Endodermal cell (in vitro differentiated cells): ENCODE measurements around the gene CDC42BPB. TPM values are rescaled to one million over a fixed set of nuclear protein-coding genes. Genes with fewer than 3 reads are reported as not detected.

Experiments
- DNase-seq: peaks from one replicate; pipeline ENCODE4 v3.0.0-alpha.2; 2017
- H3K27ac ChIP-seq: 2 replicates; pipeline ENCODE4 v1.5.1; 2013; ENCODE audit warnings: mild to moderate bottlenecking, low read depth, low read length, moderate library complexity
- H3K27me3 ChIP-seq: 2 replicates; pipeline ENCODE4 v1.6.1; 2013; ENCODE audit warnings: mild to moderate bottlenecking, low read length, moderate library complexity; ENCODE audit not compliant: insufficient read depth, control insufficient read depth, poor library complexity, severe bottlenecking
- H3K36me3 ChIP-seq: 2 replicates; pipeline ENCODE4 v1.7.0; 2013; ENCODE audit warnings: mild to moderate bottlenecking, low read length, moderate library complexity; ENCODE audit not compliant: control insufficient read depth, insufficient read depth
- H3K4me1 ChIP-seq: one replicate; pipeline ENCODE4 v1.7.0; 2013; ENCODE audit warnings: low read length; ENCODE audit not compliant: control insufficient read depth, insufficient read depth
- H3K4me3 ChIP-seq: 2 replicates; pipeline ENCODE4 v1.5.1; 2013; ENCODE audit warnings: mild to moderate bottlenecking, low read length, moderate library complexity
- H3K9ac ChIP-seq: 2 replicates; pipeline ENCODE4 v1.6.1; 2013; ENCODE audit warnings: mild to moderate bottlenecking, low read length, moderate library complexity; ENCODE audit not compliant: poor library complexity, severe bottlenecking; ENCODE audit errors: extremely low read depth
- H3K9me3 ChIP-seq: 2 replicates; pipeline ENCODE4 v1.6.1; 2013; ENCODE audit warnings: mild to moderate bottlenecking, low read length, moderate library complexity; ENCODE audit not compliant: control insufficient read depth
- H3K27ac Mint-ChIP-seq: 2 replicates; pipeline ENCODE4 v1.8.0; 2020; ENCODE audit warnings: mixed read lengths
- H3K27me3 Mint-ChIP-seq: 2 replicates; pipeline ENCODE4 v1.8.0; 2021; ENCODE audit warnings: mild to moderate bottlenecking, mixed read lengths; ENCODE audit not compliant: insufficient read depth
- H3K36me3 Mint-ChIP-seq: 2 replicates; pipeline ENCODE4 v1.8.0; 2020; ENCODE audit warnings: low read depth, mixed read lengths
- H3K4me1 Mint-ChIP-seq: 2 replicates; pipeline ENCODE4 v1.8.0; 2020; ENCODE audit warnings: mixed read lengths
- H3K4me3 Mint-ChIP-seq: 2 replicates; pipeline ENCODE4 v1.8.0; 2020; ENCODE audit warnings: mild to moderate bottlenecking, moderate library complexity, mixed read lengths
- H3K9me3 Mint-ChIP-seq: 2 replicates; pipeline ENCODE4 v1.8.0; 2020; ENCODE audit warnings: mild to moderate bottlenecking, mixed read lengths
- WGBS, 2 experiments: methylation state at CpG; one replicate each; pipeline versions ENCODE4 v1.1.5 to v1.1.7; 2013; ENCODE audit warnings: missing lambda C conversion rate in 2 of 2, mixed read lengths in 1 of 2; ENCODE audit not compliant: insufficient coverage in 1 of 2, insufficient read length in 1 of 2; 5-methylcytosine and 5-hydroxymethylcytosine counted together
- total RNA-seq, 2 donors: library from RNA; stranded (reverse); fragmentation: NEBNext Ultra II Directional in 1 of 2; extraction: Animal tissue kit (Norgen Biotek cat#: 25700) in 1 of 2; gene quantifications; 2 replicates in 1 of 2; 3 replicates in 1 of 2; pipeline ENCODE4 v1.2.1, GENCODE V29; 2021
- TF ChIP-seq, protein P1 (sequence below): fragments of 200-600 bp; sonication (generic); conservative IDR thresholded peaks from 2 replicates; pipeline ENCODE4 v1.5.0; 2021; ENCODE audit warnings: antibody characterized with exemption, mild to moderate bottlenecking

CDC42BPB gene
- total RNA-seq, 2 donors from 2014 or later: 120 to 123 TPM

DNA sequence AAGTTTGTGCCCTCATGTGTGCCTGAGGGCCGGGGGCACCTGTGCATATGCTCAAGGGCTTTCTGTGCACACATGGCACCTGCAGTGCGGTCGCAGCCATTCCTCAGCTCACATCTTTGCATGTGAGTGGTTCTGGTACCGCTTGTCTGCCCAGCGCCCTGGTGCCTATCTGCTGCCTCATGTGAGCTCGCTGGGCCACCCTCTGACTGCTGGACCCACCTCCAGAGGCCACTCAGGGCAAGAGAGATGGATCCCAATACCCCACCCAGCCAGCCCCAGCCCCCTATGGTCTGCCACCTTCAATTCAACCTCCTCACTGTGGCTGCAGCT lies 140.3 kb downstream of the CDC42BPB start:
- H3K9me3 ChIP-seq: no peaks in the 10 kb centered on the region
- TF ChIP-seq, protein P1, sequence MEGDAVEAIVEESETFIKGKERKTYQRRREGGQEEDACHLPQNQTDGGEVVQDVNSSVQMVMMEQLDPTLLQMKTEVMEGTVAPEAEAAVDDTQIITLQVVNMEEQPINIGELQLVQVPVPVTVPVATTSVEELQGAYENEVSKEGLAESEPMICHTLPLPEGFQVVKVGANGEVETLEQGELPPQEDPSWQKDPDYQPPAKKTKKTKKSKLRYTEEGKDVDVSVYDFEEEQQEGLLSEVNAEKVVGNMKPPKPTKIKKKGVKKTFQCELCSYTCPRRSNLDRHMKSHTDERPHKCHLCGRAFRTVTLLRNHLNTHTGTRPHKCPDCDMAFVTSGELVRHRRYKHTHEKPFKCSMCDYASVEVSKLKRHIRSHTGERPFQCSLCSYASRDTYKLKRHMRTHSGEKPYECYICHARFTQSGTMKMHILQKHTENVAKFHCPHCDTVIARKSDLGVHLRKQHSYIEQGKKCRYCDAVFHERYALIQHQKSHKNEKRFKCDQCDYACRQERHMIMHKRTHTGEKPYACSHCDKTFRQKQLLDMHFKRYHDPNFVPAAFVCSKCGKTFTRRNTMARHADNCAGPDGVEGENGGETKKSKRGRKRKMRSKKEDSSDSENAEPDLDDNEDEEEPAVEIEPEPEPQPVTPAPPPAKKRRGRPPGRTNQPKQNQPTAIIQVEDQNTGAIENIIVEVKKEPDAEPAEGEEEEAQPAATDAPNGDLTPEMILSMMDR: no peak
- no peak overlapping the region for H3K4me3 Mint-ChIP-seq
- H3K27ac Mint-ChIP-seq: no peak overlapping the region
- no peak overlapping the region for H3K4me3 ChIP-seq
- H3K27me3 ChIP-seq: peaks cover 21% of the 10 kb centered on the region
- no peaks in the 10 kb centered on the region for H3K27me3 Mint-ChIP-seq
- no peak overlapping the region for H3K9ac ChIP-seq
- no peaks in the 10 kb centered on the region for H3K4me1 Mint-ChIP-seq
- H3K36me3 Mint-ChIP-seq: no peaks in the 10 kb centered on the region
- H3K9me3 Mint-ChIP-seq: no peaks in the 10 kb centered on the region
- DNase-seq: no peak
- H3K27ac ChIP-seq: no peak overlapping the region
- no peaks in the 10 kb centered on the region for H3K4me1 ChIP-seq
- WGBS, 2 experiments: 84 to 90% methylated on average over 5 to 6 of the region's 6 CpGs
- H3K36me3 ChIP-seq: no peaks in the 10 kb centered on the region

DNA sequence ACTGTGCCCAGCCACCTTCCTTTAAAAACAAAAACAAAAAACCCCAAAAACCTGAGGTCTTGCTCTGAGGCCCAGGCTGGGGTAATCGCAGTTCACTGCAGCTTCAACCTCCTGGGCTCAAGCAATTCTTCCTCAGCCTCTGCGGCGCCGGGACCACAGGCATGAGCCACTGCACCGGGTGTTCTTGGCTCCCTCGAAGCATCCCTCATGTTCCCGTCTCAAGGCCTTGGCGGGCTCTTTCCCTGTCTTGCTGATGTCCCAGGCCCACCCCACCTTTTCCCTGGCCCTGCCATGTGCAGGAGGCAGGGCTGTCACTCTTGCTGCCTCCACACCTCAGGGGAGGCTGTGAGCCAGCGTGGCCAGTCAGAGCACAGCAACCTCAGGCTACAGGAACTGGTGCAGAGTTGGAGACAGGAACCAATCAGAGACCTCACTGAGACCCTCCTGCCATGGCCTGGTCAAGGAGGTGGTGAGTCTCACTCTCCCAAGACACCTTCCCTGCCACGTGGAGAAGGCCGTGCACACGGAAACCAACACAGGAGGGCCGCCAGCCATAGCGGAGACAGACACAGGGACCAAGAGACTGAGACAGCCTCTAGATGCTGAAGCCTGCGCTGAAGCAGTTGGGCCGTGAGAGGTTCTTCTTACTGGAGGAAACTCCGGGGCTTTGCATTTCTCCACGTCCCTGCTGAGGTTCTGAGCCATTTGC lies 140.8 kb downstream of the CDC42BPB start:
- Histone ChIP-seq H3K27ac (no peak overlapping the region), H3K4me3 (no peak overlapping the region), H3K9me3 (no peaks in the 10 kb centered on the region), H3K27me3 (peaks cover 16% of the 10 kb centered on the region), H3K9ac (no peak overlapping the region), H3K36me3 (no peaks in the 10 kb centered on the region), H3K4me1 (no peaks in the 10 kb centered on the region)
- H3K9me3 Mint-ChIP-seq: no peaks in the 10 kb centered on the region
- WGBS, 2 experiments: 90 to 91% methylated on average over 18 of the region's 18 CpGs
- H3K4me3 Mint-ChIP-seq: no peak overlapping the region
- no peak overlapping the region for H3K27ac Mint-ChIP-seq
- DNase-seq: no peak
- TF ChIP-seq, protein P1: no peak
- H3K36me3 Mint-ChIP-seq: no peaks in the 10 kb centered on the region
- H3K27me3 Mint-ChIP-seq: no peaks in the 10 kb centered on the region
- no peaks in the 10 kb centered on the region for H3K4me1 Mint-ChIP-seq

DNA sequence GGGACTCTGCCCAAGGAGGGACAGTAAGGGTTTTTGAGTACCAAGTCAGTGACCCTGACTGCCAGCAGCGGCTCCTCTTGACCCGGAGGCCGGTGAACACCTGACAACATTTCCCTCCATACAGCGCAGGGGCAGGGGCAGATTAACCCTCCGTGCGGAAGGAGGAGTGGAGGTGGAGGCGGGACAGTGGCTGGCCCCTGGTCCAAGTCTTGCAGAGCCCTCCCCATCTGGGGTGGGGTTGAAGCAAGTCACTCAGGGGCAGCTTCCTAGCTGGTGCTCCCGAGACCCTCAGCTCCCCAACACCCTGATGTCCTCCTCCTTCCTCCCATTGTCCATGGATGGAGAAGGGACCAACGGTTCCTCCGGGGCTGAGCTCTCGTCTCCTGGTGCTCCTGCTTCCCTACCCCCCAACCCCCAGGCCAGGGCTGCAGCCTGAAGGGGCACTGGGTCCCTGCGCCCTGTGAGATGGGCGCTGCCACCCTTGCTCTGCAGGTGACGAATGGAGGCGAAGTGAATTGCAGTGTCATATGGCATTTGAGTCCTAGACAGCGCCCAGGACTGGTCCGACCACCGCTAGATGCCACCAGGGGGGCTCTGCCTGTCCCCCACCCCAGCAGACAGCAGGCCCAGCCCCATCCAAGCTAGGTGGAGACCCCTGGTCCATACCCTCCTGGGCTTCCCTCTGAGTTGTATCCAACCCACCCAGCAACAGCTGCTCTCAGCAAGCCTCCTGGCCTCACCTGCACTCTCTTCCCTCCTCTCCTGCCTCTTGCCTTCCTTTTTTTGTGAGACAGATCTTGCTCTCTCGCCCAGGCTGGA lies 141.8 kb downstream of the CDC42BPB start:
- H3K27me3 Mint-ChIP-seq: no peaks in the 10 kb centered on the region

More for the DNA sequence above, 141.8 kb downstream of the CDC42BPB start:
- H3K4me1 ChIP-seq: no peaks in the 10 kb centered on the region
- no peak overlapping the region for H3K27ac ChIP-seq
- no peak overlapping the region for H3K4me3 ChIP-seq
- peaks cover 6% of the 10 kb centered on the region for H3K27me3 ChIP-seq
- H3K4me3 Mint-ChIP-seq: no peak overlapping the region
- TF ChIP-seq, protein P1: no peak
- no peaks in the 10 kb centered on the region for H3K9me3 ChIP-seq
- no peak for DNase-seq
- H3K4me1 Mint-ChIP-seq: no peaks in the 10 kb centered on the region
- no peak overlapping the region for H3K27ac Mint-ChIP-seq
- no peaks in the 10 kb centered on the region for H3K36me3 Mint-ChIP-seq
- no peaks in the 10 kb centered on the region for H3K9me3 Mint-ChIP-seq
- no peaks in the 10 kb centered on the region for H3K36me3 ChIP-seq
- 80 to 91% methylated on average over 5 to 19 of the region's 19 CpGs for WGBS, 2 experiments
- no peak overlapping the region for H3K9ac ChIP-seq
